ENCODE data around the gene SPATA31C2. TPM values are rescaled to one million over a fixed set of nuclear protein-coding genes. Genes with fewer than 3 reads are reported as not detected.

Gene SPATA31C2
- total RNA-seq, 2 experiments from 2014 or later, result not detected

DNA sequence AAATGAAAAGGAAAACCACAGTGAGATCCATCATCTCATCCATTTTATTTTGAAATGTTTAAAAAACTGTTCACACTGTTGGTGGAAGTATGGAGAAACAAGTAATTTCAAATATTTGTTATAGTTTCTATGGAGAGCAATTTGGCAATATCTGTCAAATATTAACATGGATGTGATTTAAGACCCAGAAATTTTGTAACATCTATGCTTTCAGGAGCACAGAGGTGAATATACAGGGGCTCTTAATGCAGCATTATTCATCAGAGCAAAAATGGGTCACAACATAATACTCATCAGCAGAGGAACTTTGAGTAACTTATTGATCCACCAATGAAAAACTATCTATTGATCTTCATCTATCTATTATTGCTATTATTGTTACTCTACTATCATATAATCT is 31.4 kb upstream of the SPATA31C2 start:
- H3K4me3 ChIP-seq (ENCODE audit: low read depth, low read length, poor library complexity, severe bottlenecking), result no peak overlapping the region
- H3K79me2 ChIP-seq (ENCODE audit: insufficient read depth, low read depth, low read length), result no peaks in the 10 kb centered on the region
- H3K9me2 ChIP-seq (ENCODE audit: insufficient read depth, low read length), result no peaks in the 10 kb centered on the region
- no peaks in the 10 kb centered on the region for H3K9me3 ChIP-seq (ENCODE audit: low read length)
- intact Hi-C loops (cut with micrococcal nuclease; ENCODE audit: unreplicated experiment), result loop anchor here (10.0 kb wide), 1 partner anchor 215 kb away; the partner anchor contains the start of gene SPIN1
- no TSS peak for BruUV-seq (replicated peaks)
- ChIA-PET POLR2A (no interaction called here), CTCF (ENCODE audit: unreplicated experiment) (no interaction called here)
- no peak overlapping the region for H3K27ac ChIP-seq (ENCODE audit: low read depth, low read length, poor library complexity, severe bottlenecking)
- no peak overlapping the region for H3K4me2 ChIP-seq (ENCODE audit: low read length)
- H3K4me1 ChIP-seq (ENCODE audit: insufficient read depth, low read length, poor library complexity, severe bottlenecking), result no peaks in the 10 kb centered on the region
- no peak for TF ChIP-seq EZH2phosphoT487 (IDR thresholded peaks at IDR 0.05; ENCODE audit: borderline replicate concordance, low read depth, low read length)
- TF ChIP-seq, protein P1, sequence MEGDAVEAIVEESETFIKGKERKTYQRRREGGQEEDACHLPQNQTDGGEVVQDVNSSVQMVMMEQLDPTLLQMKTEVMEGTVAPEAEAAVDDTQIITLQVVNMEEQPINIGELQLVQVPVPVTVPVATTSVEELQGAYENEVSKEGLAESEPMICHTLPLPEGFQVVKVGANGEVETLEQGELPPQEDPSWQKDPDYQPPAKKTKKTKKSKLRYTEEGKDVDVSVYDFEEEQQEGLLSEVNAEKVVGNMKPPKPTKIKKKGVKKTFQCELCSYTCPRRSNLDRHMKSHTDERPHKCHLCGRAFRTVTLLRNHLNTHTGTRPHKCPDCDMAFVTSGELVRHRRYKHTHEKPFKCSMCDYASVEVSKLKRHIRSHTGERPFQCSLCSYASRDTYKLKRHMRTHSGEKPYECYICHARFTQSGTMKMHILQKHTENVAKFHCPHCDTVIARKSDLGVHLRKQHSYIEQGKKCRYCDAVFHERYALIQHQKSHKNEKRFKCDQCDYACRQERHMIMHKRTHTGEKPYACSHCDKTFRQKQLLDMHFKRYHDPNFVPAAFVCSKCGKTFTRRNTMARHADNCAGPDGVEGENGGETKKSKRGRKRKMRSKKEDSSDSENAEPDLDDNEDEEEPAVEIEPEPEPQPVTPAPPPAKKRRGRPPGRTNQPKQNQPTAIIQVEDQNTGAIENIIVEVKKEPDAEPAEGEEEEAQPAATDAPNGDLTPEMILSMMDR (conservative IDR thresholded peaks at IDR 0.05; ENCODE audit: low read length), result no peak
- no peak overlapping the region for H2AFZ ChIP-seq (ENCODE audit: low read length)
- DNase-seq (ENCODE audit: low spot score), result no peak
- no peaks in the 10 kb centered on the region for H4K20me1 ChIP-seq (ENCODE audit: insufficient read depth, low read length)
- H3K36me3 ChIP-seq (ENCODE audit: insufficient read depth, low read length), result no peaks in the 10 kb centered on the region

DNA sequence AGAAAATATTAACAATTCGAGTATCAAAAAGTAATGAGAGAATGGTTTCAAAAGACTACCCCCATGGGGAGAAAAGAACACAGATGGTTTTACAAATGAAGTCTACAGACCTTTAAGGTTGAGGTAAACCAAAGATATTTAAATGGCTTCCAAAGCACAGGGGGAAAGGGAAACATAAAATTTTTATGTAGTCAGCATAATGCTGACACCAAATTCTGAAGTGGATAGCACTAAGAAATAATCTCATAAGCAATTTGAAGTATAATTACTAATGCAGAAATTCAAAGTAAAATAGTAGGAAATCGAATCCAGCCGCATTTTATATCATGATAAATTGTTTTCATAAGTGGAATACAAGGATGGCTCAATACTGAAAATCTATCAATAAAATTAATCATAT is 30.3 kb upstream of the SPATA31C2 start:
- Histone ChIP-seq H3K79me2 (ENCODE audit: insufficient read depth, low read depth, low read length) (no peaks in the 10 kb centered on the region), H3K4me1 (ENCODE audit: insufficient read depth, low read length, poor library complexity, severe bottlenecking) (no peaks in the 10 kb centered on the region), H3K4me3 (ENCODE audit: low read depth, low read length, poor library complexity, severe bottlenecking) (no peak overlapping the region), H3K9me3 (ENCODE audit: low read length) (no peaks in the 10 kb centered on the region), H3K4me2 (ENCODE audit: low read length) (no peak overlapping the region), H3K27ac (ENCODE audit: low read depth, low read length, poor library complexity, severe bottlenecking) (no peak overlapping the region), H3K36me3 (ENCODE audit: insufficient read depth, low read length) (no peaks in the 10 kb centered on the region), H4K20me1 (ENCODE audit: insufficient read depth, low read length) (no peaks in the 10 kb centered on the region), H2AFZ (ENCODE audit: low read length) (no peak overlapping the region), H3K9me2 (ENCODE audit: insufficient read depth, low read length) (no peaks in the 10 kb centered on the region)
- ChIA-PET POLR2A (no interaction called here), CTCF (ENCODE audit: unreplicated experiment) (no interaction called here)
- no TSS peak for BruUV-seq (replicated peaks)
- intact Hi-C loops (cut with micrococcal nuclease; ENCODE audit: unreplicated experiment), result no loop called here
- DNase-seq (ENCODE audit: low spot score), result no peak
- TF ChIP-seq, protein P1 (conservative IDR thresholded peaks at IDR 0.05; ENCODE audit: low read length), result no peak
- no peak for TF ChIP-seq EZH2phosphoT487 (IDR thresholded peaks at IDR 0.05; ENCODE audit: borderline replicate concordance, low read depth, low read length)

DNA sequence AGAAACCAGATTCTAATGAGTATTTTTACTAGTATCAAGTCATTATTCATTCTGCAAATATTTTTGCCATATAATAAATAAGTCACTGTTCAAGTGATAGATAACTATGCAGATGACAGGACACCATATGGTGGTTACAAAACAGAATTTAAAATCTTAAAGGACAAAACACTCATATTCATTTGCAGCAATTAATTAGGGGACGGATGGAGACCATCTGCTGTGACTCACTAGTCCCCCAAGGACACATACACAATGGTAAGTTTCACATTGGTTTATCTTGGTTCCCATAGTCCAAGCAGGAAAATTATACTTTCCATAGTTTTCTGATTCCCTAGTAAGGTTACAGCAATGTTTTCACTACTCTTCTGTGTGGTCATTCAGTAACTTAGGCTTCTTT is 28.4 kb upstream of the SPATA31C2 start:
- Histone ChIP-seq H3K4me3 (ENCODE audit: low read depth, low read length, poor library complexity, severe bottlenecking) (no peak overlapping the region), H3K4me1 (ENCODE audit: insufficient read depth, low read length, poor library complexity, severe bottlenecking) (no peaks in the 10 kb centered on the region), H3K9me2 (ENCODE audit: insufficient read depth, low read length) (no peaks in the 10 kb centered on the region), H3K9me3 (ENCODE audit: low read length) (no peaks in the 10 kb centered on the region), H2AFZ (ENCODE audit: low read length) (no peak overlapping the region), H3K4me2 (ENCODE audit: low read length) (no peak overlapping the region), H3K27ac (ENCODE audit: low read depth, low read length, poor library complexity, severe bottlenecking) (no peak overlapping the region), H3K36me3 (ENCODE audit: insufficient read depth, low read length) (no peaks in the 10 kb centered on the region), H4K20me1 (ENCODE audit: insufficient read depth, low read length) (no peaks in the 10 kb centered on the region), H3K79me2 (ENCODE audit: insufficient read depth, low read depth, low read length) (no peaks in the 10 kb centered on the region)
- ChIA-PET POLR2A (no interaction called here), CTCF (ENCODE audit: unreplicated experiment) (no interaction called here)
- intact Hi-C loops (cut with micrococcal nuclease; ENCODE audit: unreplicated experiment), result no loop called here
- BruUV-seq (replicated peaks), result no TSS peak
- TF ChIP-seq EZH2phosphoT487 (IDR thresholded peaks at IDR 0.05; ENCODE audit: borderline replicate concordance, low read depth, low read length), result no peak
- TF ChIP-seq, protein P1 (conservative IDR thresholded peaks at IDR 0.05; ENCODE audit: low read length), result no peak
- no peak for DNase-seq (ENCODE audit: low spot score)
